Neuronal stem cell (in vitro differentiated cells): ENCODE results near the gene SALL2.

ENCODE experiments used
- DNase-seq: peaks from one replicate; pipeline ENCODE4 v3.0.0-alpha.2; 2013; ENCODE audit warnings: low spot score
- H2AFZ ChIP-seq: one replicate; pipeline ENCODE4 v1.6.1; 2013; ENCODE audit warnings: mild to moderate bottlenecking, low read length, inconsistent platforms
- H2AK5ac ChIP-seq: 2 replicates; pipeline ENCODE4 v1.6.1; 2013; ENCODE audit warnings: low read depth, mild to moderate bottlenecking, inconsistent platforms, low read length, moderate library complexity, mixed read lengths
- H2BK120ac ChIP-seq: 2 replicates; pipeline ENCODE4 v1.6.1; 2013; ENCODE audit warnings: low read depth, mild to moderate bottlenecking, inconsistent platforms, low read length, moderate library complexity, mixed read lengths
- H2BK12ac ChIP-seq: one replicate; pipeline ENCODE4 v1.6.1; 2013; ENCODE audit warnings: low read length, inconsistent platforms
- H2BK15ac ChIP-seq: 2 replicates; pipeline ENCODE4 v1.6.1; 2013; ENCODE audit warnings: mild to moderate bottlenecking, low read length, inconsistent platforms, mixed read lengths
- H2BK5ac ChIP-seq: one replicate; pipeline ENCODE4 v1.6.1; 2013; ENCODE audit warnings: inconsistent platforms, mild to moderate bottlenecking, low read length, moderate library complexity
- H3K14ac ChIP-seq: one replicate; pipeline ENCODE4 v1.6.1; 2013; ENCODE audit warnings: low read length, inconsistent platforms
- H3K18ac ChIP-seq: 2 replicates; pipeline ENCODE4 v1.6.1; 2013; ENCODE audit warnings: low read length, inconsistent platforms
- H3K23ac ChIP-seq: 2 replicates; pipeline ENCODE4 v1.6.1; 2013; ENCODE audit warnings: low read depth, mild to moderate bottlenecking, mixed read lengths, low read length, inconsistent platforms; ENCODE audit not compliant: poor library complexity
- H3K27ac ChIP-seq: replicated peaks from 3 replicates; pipeline ENCODE4 v1.5.1; 2013; ENCODE audit warnings: low read length, inconsistent platforms
- H3K27me3 ChIP-seq, 3 experiments: 2 replicates each; pipeline ENCODE4 v1.6.1; 2013; ENCODE audit warnings: low read length in 3 of 3, mild to moderate bottlenecking in 2 of 3, inconsistent platforms in 1 of 3, low read depth in 1 of 3, mixed read lengths in 1 of 3, moderate library complexity in 1 of 3; ENCODE audit not compliant: control insufficient read depth in 3 of 3, insufficient read depth in 3 of 3
- H3K36me3 ChIP-seq, 2 donors: replicated peaks in 1 of 2; 2 replicates each; pipeline ENCODE4 v1.6.1; 2013; ENCODE audit warnings: low read length in 2 of 2; ENCODE audit not compliant: control insufficient read depth in 2 of 2, insufficient read depth in 2 of 2
- H3K4ac ChIP-seq: 2 replicates; pipeline ENCODE4 v1.6.1; 2013; ENCODE audit warnings: inconsistent platforms, mild to moderate bottlenecking, low read length, moderate library complexity
- H3K4me1 ChIP-seq, 2 donors: 1 replicate in 1 of 2; 2 replicates in 1 of 2; pipeline ENCODE4 v1.6.1; 2013; ENCODE audit warnings: low read length in 2 of 2, low read depth in 1 of 2; ENCODE audit not compliant: control insufficient read depth in 2 of 2, insufficient read depth in 1 of 2
- H3K4me2 ChIP-seq: one replicate; pipeline ENCODE4 v1.6.1; 2013; ENCODE audit warnings: mild to moderate bottlenecking, low read length, inconsistent platforms; ENCODE audit not compliant: insufficient read depth, poor library complexity, severe bottlenecking
- H3K4me3 ChIP-seq, 2 donors: 2 replicates each; pipeline ENCODE4 v1.5.1; 2013; ENCODE audit warnings: low read length in 2 of 2, mild to moderate bottlenecking in 2 of 2, inconsistent platforms in 1 of 2, moderate library complexity in 1 of 2
- H3K79me1 ChIP-seq: one replicate; pipeline ENCODE4 v1.6.1; 2013; ENCODE audit warnings: low read depth, mild to moderate bottlenecking, inconsistent platforms, low read length, moderate library complexity
- H3K9ac ChIP-seq: one replicate; pipeline ENCODE4 v1.6.1; 2013; ENCODE audit warnings: mild to moderate bottlenecking, low read depth, low read length, inconsistent platforms; ENCODE audit not compliant: poor library complexity
- H3K9me3 ChIP-seq, 2 donors: replicated peaks in 1 of 2; 2 replicates each; pipeline versions ENCODE3 to v1.6.1; 2013; ENCODE audit warnings: low read length in 2 of 2, mild to moderate bottlenecking in 2 of 2, inconsistent platforms in 1 of 2, low read depth in 1 of 2, mixed read lengths in 1 of 2, moderate library complexity in 1 of 2; ENCODE audit not compliant: control insufficient read depth in 2 of 2, insufficient read depth in 1 of 2
- H4K8ac ChIP-seq: one replicate; pipeline ENCODE4 v1.6.1; 2013; ENCODE audit warnings: low read depth, mild to moderate bottlenecking, inconsistent platforms, low read length, moderate library complexity
- H4K91ac ChIP-seq: one replicate; pipeline ENCODE4 v1.6.1; 2013; ENCODE audit warnings: low read length, low read depth, mild to moderate bottlenecking, inconsistent platforms; ENCODE audit not compliant: poor library complexity
- WGBS, 2 donors: extraction: QIAGEN DNeasy Blood & Tissue Kit; methylation state at CpG; one replicate each; pipeline ENCODE4 v1.1.7; 2013; ENCODE audit warnings: missing lambda C conversion rate in 2 of 2, mixed read lengths in 1 of 2; ENCODE audit not compliant: insufficient read length in 2 of 2, insufficient replicate concordance in 1 of 2; ENCODE audit errors: extremely low coverage in 2 of 2; 5-methylcytosine and 5-hydroxymethylcytosine counted together

Gene SALL2

DNA sequence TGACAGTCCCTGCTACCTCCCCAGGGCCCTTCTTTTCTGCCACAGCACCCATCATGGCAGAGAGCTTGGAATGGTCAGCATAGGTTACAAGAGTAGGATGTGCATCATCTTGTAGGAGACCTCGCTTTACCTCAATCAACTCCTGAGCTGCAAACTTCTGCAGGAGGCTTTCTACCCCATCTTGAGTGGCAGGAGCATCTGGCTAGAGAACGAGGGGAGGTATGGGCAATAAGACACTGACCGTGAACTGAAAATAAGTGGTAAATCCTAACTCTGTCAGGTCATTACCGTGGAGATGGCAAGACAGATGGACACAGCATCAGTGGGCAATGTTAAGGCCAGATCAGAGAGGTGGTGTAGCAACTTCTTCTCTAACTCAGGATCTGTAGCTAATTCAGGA, 22.8 kb downstream of the SALL2 start:
- Histone ChIP-seq H3K9ac (no peak overlapping the region), H2BK15ac (no peak overlapping the region), H3K27me3 (no peaks in the 10 kb centered on the region), H4K8ac (no peak overlapping the region), H2AFZ (no peak overlapping the region), H3K79me1 (peaks cover 1% of the 10 kb centered on the region), H3K4me3 (no peak overlapping the region), H3K36me3 (peaks cover 28 to 95% of the 10 kb centered on the region in 2 donors), H3K4me2 (no peak overlapping the region), H3K4ac (no peak overlapping the region), H3K23ac (no peak overlapping the region), H2BK12ac (no peak overlapping the region), H3K18ac (no peak overlapping the region), H2AK5ac (no peak overlapping the region), H2BK120ac (no peak overlapping the region), H4K91ac (no peak overlapping the region), H3K27ac (no peak overlapping the region), H3K14ac (no peak overlapping the region), H3K9me3 (no peaks in the 10 kb centered on the region), H3K4me1 (peaks cover 1 to 3% of the 10 kb centered on the region in 2 donors), H2BK5ac (no peak overlapping the region)
- DNase-seq = no peak
- no CpG with 5 or more reads among the region's 4 CpGs for WGBS, 2 donors

GRCh38 chr14:21501568-21501967, 24.6 kb downstream of the SALL2 start:
- H2BK120ac ChIP-seq = no peak overlapping the region
- no peak overlapping the region for H4K91ac ChIP-seq
- no peak overlapping the region for H4K8ac ChIP-seq
- H3K4me3 ChIP-seq = no peak overlapping the region
- no peak overlapping the region for H2AFZ ChIP-seq
- no peaks in the 10 kb centered on the region for H3K9me3 ChIP-seq
- peaks cover under 1% of the 10 kb centered on the region for H3K79me1 ChIP-seq
- H3K23ac ChIP-seq = no peak overlapping the region
- H2BK12ac ChIP-seq = no peak overlapping the region
- no peak overlapping the region for H3K18ac ChIP-seq
- H3K36me3 ChIP-seq = peaks cover 33 to 95% of the 10 kb centered on the region in 2 donors
- DNase-seq = no peak
- no CpG with 5 or more reads among the region's 5 CpGs for WGBS, 2 donors
- no peak overlapping the region for H3K4ac ChIP-seq
- H2BK15ac ChIP-seq = no peak overlapping the region
- no peak overlapping the region for H3K14ac ChIP-seq
- no peak overlapping the region for H3K9ac ChIP-seq
- peak overlapping the region; percentile 16 for H3K27ac ChIP-seq
- no peaks in the 10 kb centered on the region for H3K27me3 ChIP-seq
- H3K4me1 ChIP-seq = peaks cover 0 to 3% of the 10 kb centered on the region in 2 donors
- H3K4me2 ChIP-seq = no peak overlapping the region
- no peak overlapping the region for H2AK5ac ChIP-seq
- no peak overlapping the region for H2BK5ac ChIP-seq

- Histone ChIP-seq H2BK120ac (no peak overlapping the region), H3K23ac (no peak overlapping the region), H3K9me3 (no peaks in the 10 kb centered on the region), H3K27me3 (no peaks in the 10 kb centered on the region), H3K4me3 (no peak overlapping the region), H3K9ac (no peak overlapping the region), H3K27ac (peak overlapping the region; percentile 5), H3K4me1 (peaks cover 0 to 3% of the 10 kb centered on the region in 2 donors), H3K18ac (no peak overlapping the region), H3K4me2 (no peak overlapping the region), H3K14ac (no peak overlapping the region), H2BK12ac (no peak overlapping the region), H3K4ac (no peak overlapping the region), H2AK5ac (no peak overlapping the region), H3K79me1 (no peaks in the 10 kb centered on the region), H2BK15ac (no peak overlapping the region), H3K36me3 (peaks cover 44 to 95% of the 10 kb centered on the region in 2 donors), H4K91ac (no peak overlapping the region), H2AFZ (no peak overlapping the region), H4K8ac (no peak overlapping the region), H2BK5ac (no peak overlapping the region)
- no CpG with 5 or more reads among the region's 5 CpGs for WGBS, 2 donors
- peak; percentile 46 for DNase-seq
These were observed 27.3 kb downstream of the SALL2 start for GRCh38 chr14:21498540-21499526.

GRCh38 chr14:21496453-21496852, 29.7 kb downstream of the SALL2 start:
- Histone ChIP-seq H3K14ac (no peak overlapping the region), H3K23ac (no peak overlapping the region), H3K27ac (no peak overlapping the region), H2BK12ac (no peak overlapping the region), H3K4me1 (peaks cover 0 to 3% of the 10 kb centered on the region in 2 donors), H3K9ac (no peak overlapping the region), H3K4me3 (no peak overlapping the region), H2BK5ac (no peak overlapping the region), H4K8ac (no peak overlapping the region), H3K9me3 (no peaks in the 10 kb centered on the region), H3K18ac (no peak overlapping the region), H2BK120ac (no peak overlapping the region), H3K4ac (no peak overlapping the region), H4K91ac (no peak overlapping the region), H2BK15ac (no peak overlapping the region), H3K4me2 (no peak overlapping the region), H3K79me1 (no peaks in the 10 kb centered on the region), H2AK5ac (no peak overlapping the region), H2AFZ (no peak overlapping the region), H3K36me3 (peaks cover 38 to 91% of the 10 kb centered on the region in 2 donors), H3K27me3 (no peaks in the 10 kb centered on the region)
- no peak for DNase-seq
- no CpG with 5 or more reads among the region's 2 CpGs for WGBS, 2 donors
